Measurements from ENCODE around the gene GHDC. TPM values are rescaled to one million over a fixed set of nuclear protein-coding genes. Genes with fewer than 3 reads are reported as not detected.

The GHDC gene
- total RNA-seq, 1 donor, result 14.7 TPM

DNA sequence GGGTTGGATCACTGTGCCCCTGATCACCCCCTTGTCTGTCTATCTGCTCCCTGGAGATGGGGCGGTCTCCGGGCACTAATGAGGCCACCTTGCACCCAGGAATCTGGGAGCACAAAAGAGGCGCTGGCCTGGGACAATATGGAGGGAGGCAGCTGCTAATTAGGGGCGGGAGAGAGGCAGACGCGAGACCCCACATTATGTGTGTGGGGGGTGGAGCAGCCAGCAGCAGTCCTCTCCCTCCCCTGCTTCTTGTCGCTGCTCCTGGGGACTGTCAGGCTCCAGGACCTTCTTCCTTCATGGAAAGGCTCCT is 8.7 kb downstream of the GHDC start:
- no peak for DNase-seq (ENCODE audit: low read depth)
- H3K4me3 ChIP-seq (ENCODE audit: low read depth, low read length), result no peak overlapping the region
- TF ChIP-seq, protein P1, sequence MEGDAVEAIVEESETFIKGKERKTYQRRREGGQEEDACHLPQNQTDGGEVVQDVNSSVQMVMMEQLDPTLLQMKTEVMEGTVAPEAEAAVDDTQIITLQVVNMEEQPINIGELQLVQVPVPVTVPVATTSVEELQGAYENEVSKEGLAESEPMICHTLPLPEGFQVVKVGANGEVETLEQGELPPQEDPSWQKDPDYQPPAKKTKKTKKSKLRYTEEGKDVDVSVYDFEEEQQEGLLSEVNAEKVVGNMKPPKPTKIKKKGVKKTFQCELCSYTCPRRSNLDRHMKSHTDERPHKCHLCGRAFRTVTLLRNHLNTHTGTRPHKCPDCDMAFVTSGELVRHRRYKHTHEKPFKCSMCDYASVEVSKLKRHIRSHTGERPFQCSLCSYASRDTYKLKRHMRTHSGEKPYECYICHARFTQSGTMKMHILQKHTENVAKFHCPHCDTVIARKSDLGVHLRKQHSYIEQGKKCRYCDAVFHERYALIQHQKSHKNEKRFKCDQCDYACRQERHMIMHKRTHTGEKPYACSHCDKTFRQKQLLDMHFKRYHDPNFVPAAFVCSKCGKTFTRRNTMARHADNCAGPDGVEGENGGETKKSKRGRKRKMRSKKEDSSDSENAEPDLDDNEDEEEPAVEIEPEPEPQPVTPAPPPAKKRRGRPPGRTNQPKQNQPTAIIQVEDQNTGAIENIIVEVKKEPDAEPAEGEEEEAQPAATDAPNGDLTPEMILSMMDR (IDR thresholded peaks at IDR 0.05; ENCODE audit: insufficient read depth, low read depth, low read length), result no peak

DNA sequence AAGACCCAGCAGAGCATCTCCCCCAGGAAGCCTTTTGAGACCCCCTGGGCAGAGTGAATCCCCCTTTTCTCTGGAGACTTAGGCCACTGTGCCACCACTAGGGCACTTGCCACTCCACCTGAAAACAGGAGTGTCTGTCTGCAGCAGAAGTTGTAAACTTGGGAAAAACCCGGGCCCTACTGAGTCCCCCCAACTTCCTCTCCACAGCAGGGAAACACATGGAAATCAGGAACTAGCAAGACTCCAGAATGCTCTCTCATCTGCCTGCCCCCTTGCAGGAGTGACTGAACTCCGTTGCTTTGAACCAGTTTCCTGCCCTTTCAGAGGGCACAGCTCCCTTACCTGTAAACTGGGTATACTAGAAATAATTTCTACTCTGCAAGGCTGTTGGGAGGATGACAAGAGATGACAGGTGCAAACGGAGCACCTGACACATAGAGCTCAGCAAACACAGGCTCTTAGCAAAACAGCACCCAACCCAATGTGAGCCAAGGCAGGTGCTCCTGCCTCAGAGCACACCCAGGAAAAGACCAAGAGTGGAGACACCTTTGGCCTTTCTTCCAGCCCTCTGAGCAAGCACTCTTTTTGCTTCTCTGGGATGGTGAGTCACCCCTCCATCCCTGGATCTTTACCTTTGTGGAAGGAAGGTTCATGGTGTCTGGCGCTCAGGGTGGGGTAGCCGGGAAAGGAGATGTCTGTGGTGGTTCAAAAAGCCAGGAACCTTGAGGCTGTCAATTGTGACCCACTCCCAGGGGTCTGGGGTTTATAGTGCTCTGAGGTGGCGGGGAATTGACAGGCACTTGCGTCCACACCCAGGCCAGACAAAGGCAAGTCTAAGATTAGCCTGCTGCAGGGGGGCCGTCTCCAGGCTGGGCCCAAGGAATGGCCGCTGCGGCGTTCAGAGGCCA is 9.3 kb downstream of the GHDC start, which contains the start of gene HCRT:
TSS of gene HCRT (minus strand) at position 740 of the 908 bp plus-strand sequence. CDS start at position 653, 87 bp downstream.
- DNase-seq (ENCODE audit: low read depth), result no peak
- TF ChIP-seq, protein P1 (IDR thresholded peaks at IDR 0.05; ENCODE audit: insufficient read depth, low read depth, low read length), result no peak
- peak within 1 kb of the TSS; percentile 25 for H3K4me3 ChIP-seq (ENCODE audit: low read depth, low read length)

DNA sequence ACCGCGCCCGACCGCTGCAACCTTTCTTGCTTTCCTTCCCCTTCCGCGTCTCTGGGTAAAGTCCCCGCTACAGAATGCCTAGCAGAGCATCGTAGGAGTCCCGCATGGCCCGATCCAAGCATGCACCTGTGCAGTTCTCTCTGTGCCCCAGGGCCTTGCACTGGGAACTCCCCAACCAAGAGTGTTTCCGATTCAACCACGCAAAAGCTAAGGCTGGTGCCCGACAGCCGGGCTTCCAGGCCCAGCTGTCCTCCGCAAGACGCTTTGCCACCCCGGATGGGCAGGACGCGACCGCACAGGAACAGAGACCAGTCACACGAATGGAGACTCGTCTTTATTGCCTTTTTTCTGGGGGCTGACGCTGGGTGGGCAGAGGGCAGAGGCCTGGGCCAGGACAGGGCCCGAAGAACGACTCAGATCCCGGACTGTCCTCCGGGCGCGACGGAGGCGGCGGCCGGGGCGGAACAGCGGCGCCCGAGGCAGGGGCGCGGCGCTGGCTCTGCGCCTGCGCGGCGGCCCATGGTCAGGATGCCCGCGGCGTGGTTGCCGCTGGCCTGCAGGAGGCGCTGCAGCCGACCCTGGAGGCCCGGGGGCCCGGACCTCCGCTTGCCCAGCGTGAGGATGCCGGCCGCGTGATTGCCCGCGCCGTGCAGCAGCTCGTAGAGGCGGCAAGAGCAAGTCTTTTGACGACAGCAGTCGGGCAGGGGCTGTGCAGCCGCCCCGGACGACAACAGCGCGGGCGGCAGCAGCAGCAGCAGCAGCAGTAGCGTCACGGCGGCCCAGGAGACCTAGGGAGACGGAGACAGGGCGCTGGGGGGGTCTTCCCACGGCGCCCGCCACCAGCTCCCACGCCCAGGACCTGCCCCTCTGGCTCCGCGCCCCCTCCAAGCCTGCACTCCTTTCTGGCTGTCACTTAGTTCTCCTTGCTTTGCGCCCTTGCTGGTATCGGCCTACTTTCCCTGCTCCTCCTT is 10.3 kb downstream of the GHDC start:
- TF ChIP-seq, protein P1 (IDR thresholded peaks at IDR 0.05; ENCODE audit: insufficient read depth, low read depth, low read length), result peak; percentile 71
- peak; percentile 63 for DNase-seq (ENCODE audit: low read depth)
- peak overlapping the region; percentile 61 for H3K4me3 ChIP-seq (ENCODE audit: low read depth, low read length)

DNA sequence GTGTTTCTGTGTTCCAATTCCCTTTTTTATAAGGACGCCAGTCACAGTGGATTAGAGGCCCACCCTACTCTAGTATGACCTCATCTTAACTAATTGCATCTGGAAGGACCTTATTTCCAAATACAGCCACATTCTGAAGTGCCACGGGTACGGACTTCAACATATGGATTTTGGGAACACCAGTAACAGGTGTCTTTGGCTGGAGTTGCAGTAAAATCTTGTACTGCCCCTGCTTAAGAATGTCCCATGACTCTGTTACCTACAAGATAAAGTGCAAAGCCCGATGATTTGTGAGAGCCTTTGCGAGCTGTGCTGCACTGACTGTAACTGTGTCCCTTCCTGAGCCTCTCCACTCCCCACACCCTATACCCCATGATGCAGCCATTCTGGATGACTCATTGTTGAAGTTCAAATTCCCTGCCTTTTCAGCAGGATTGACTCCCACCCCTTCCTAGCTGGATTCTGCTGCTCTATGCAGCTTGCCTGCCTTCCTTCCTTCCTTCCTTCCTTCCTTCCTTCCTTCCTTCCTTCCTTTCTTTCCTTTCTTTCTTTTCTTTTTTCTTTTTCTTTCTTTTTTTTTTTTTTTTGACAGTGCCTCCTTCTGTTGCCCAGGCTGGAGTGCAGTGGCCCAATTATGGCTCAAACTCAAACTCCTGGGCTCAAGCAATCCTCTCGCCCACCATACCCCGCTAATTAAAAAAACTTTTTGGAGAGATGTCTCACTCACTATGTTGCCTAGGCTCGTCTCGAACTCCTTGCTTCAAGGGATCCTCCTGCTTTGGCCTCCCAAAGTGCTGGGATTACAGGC is 11.2 kb downstream of the GHDC start:
- TF ChIP-seq, protein P1 (IDR thresholded peaks at IDR 0.05; ENCODE audit: insufficient read depth, low read depth, low read length), result no peak
- H3K4me3 ChIP-seq (ENCODE audit: low read depth, low read length), result peak overlapping the region; percentile 61
- DNase-seq (ENCODE audit: low read depth), result peak; percentile 38

DNA sequence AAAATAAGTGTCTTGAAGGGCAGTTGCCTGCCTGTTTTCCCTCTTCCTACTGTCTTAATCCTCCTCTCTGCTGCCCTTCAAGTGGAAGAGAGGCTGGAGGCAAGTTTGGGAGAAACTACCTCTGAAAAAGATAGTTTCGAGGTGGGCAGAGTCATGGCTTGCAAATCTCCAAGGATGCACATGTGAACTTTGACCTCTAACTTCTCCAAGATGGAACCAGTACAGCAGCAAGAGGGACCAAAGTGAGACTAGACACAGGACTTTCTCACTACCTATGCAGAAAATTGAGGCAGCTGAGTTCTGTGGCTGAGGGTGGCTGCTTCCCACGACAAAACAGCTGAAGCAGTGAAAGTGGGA is 12.5 kb downstream of the GHDC start:
- DNase-seq (ENCODE audit: low read depth), result no peak
- H3K4me3 ChIP-seq (ENCODE audit: low read depth, low read length), result no peak overlapping the region
- TF ChIP-seq, protein P1 (IDR thresholded peaks at IDR 0.05; ENCODE audit: insufficient read depth, low read depth, low read length), result no peak
